ENCODE measurements around the gene VAV1.

DNA sequence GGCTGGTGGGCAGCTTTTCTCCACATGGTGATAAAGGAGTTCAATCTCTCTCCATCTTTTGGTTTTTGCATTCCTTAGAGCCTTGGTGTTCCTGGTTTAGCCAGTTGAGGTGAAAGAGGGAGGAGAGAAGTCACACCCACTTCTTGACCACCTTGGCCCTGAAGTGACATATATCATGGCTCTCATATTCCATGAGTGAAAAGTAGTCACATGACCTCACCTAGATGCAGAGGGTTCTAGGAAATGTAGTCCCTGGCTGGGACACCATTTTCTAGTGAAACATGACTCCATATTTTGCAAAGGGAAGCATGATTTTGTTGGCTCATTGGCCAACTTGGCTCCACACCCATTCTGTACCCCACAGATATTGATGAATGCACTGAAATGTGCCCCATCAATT lies 130.9 kb downstream of the VAV1 start:
- TF ChIP-seq POLR2A (IDR thresholded peaks at IDR 0.05; ENCODE audit: low read depth, low read length) (no peak), ASH2L (IDR thresholded peaks at IDR 0.05; ENCODE audit: borderline replicate concordance, low read depth) (no peak), EZH2 (IDR thresholded peaks at IDR 0.05; ENCODE audit: borderline replicate concordance, control insufficient read depth, low read depth, low read length) (no peak)
- TF ChIP-seq, protein P1, sequence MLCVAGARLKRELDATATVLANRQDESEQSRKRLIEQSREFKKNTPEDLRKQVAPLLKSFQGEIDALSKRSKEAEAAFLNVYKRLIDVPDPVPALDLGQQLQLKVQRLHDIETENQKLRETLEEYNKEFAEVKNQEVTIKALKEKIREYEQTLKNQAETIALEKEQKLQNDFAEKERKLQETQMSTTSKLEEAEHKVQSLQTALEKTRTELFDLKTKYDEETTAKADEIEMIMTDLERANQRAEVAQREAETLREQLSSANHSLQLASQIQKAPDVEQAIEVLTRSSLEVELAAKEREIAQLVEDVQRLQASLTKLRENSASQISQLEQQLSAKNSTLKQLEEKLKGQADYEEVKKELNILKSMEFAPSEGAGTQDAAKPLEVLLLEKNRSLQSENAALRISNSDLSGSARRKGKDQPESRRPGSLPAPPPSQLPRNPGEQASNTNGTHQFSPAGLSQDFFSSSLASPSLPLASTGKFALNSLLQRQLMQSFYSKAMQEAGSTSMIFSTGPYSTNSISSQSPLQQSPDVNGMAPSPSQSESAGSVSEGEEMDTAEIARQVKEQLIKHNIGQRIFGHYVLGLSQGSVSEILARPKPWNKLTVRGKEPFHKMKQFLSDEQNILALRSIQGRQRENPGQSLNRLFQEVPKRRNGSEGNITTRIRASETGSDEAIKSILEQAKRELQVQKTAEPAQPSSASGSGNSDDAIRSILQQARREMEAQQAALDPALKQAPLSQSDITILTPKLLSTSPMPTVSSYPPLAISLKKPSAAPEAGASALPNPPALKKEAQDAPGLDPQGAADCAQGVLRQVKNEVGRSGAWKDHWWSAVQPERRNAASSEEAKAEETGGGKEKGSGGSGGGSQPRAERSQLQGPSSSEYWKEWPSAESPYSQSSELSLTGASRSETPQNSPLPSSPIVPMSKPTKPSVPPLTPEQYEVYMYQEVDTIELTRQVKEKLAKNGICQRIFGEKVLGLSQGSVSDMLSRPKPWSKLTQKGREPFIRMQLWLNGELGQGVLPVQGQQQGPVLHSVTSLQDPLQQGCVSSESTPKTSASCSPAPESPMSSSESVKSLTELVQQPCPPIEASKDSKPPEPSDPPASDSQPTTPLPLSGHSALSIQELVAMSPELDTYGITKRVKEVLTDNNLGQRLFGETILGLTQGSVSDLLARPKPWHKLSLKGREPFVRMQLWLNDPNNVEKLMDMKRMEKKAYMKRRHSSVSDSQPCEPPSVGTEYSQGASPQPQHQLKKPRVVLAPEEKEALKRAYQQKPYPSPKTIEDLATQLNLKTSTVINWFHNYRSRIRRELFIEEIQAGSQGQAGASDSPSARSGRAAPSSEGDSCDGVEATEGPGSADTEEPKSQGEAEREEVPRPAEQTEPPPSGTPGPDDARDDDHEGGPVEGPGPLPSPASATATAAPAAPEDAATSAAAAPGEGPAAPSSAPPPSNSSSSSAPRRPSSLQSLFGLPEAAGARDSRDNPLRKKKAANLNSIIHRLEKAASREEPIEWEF (IDR thresholded peaks at IDR 0.05; ENCODE audit: insufficient replicate concordance, low read depth, low read length) = no peak
- TF ChIP-seq, protein P2, sequence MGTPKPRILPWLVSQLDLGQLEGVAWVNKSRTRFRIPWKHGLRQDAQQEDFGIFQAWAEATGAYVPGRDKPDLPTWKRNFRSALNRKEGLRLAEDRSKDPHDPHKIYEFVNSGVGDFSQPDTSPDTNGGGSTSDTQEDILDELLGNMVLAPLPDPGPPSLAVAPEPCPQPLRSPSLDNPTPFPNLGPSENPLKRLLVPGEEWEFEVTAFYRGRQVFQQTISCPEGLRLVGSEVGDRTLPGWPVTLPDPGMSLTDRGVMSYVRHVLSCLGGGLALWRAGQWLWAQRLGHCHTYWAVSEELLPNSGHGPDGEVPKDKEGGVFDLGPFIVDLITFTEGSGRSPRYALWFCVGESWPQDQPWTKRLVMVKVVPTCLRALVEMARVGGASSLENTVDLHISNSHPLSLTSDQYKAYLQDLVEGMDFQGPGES (IDR thresholded peaks at IDR 0.05) = no peak
- TF ChIP-seq, protein P3, sequence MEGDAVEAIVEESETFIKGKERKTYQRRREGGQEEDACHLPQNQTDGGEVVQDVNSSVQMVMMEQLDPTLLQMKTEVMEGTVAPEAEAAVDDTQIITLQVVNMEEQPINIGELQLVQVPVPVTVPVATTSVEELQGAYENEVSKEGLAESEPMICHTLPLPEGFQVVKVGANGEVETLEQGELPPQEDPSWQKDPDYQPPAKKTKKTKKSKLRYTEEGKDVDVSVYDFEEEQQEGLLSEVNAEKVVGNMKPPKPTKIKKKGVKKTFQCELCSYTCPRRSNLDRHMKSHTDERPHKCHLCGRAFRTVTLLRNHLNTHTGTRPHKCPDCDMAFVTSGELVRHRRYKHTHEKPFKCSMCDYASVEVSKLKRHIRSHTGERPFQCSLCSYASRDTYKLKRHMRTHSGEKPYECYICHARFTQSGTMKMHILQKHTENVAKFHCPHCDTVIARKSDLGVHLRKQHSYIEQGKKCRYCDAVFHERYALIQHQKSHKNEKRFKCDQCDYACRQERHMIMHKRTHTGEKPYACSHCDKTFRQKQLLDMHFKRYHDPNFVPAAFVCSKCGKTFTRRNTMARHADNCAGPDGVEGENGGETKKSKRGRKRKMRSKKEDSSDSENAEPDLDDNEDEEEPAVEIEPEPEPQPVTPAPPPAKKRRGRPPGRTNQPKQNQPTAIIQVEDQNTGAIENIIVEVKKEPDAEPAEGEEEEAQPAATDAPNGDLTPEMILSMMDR (IDR thresholded peaks at IDR 0.05 in 2 of 3, conservative IDR thresholded peaks at IDR 0.05 in 1 of 3; ENCODE audit: control insufficient read depth in 2 of 3, extremely low read depth in 1 of 3, insufficient read depth in 1 of 3, low read depth in 3 of 3, low read length in 3 of 3) = no peak

Measured in GM12878 (cell line).